GM19328 (cell line): Measurements from ENCODE around the gene UNC13B.
"Not testable (repeated sequence)": the region's sequence is repeated elsewhere in the genome, so short reads cannot be mapped to it uniquely, and the experiment has no call there.

Experiments used
- ATAC-seq: cut with Tn5 transposase; IDR thresholded peaks from one replicate; pipeline ENCODE4 v1.9.1; 2021; ENCODE audit warnings: mild to moderate bottlenecking, moderate library complexity; ENCODE audit not compliant: unreplicated experiment

Gene UNC13B

GRCh38 chr9:35162605-35163315, 951 bp downstream of the UNC13B start:
- no peak for ATAC-seq

GRCh38 chr9:35163413-35163812, 1.6 kb downstream of the UNC13B start:
- no peak for ATAC-seq

GRCh38 chr9:35164711-35165110, 2.9 kb downstream of the UNC13B start:
- no peak for ATAC-seq

GRCh38 chr9:35167429-35167828, 5.6 kb downstream of the UNC13B start:
- not testable (repeated sequence) for ATAC-seq

DNA sequence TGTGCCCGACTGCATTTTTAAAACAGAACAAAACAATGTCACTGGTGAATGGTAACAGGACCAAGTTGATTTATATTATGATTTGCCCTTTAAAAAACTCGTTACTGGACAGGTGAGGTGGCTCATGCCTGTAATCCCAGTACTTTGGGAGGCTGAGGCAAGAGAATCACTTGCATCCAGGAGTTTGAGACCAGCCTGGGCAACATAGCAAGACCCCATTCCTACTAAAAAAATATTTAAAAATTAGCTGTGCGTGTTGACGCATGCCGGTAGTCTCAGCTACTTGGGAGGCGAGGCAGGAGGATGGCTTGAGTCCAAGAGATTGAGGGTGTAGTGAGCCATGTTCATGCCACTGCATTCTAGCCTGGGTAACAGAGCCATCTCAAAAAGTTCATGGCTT, 7.2 kb downstream of the UNC13B start:
- ATAC-seq, result no peak

DNA sequence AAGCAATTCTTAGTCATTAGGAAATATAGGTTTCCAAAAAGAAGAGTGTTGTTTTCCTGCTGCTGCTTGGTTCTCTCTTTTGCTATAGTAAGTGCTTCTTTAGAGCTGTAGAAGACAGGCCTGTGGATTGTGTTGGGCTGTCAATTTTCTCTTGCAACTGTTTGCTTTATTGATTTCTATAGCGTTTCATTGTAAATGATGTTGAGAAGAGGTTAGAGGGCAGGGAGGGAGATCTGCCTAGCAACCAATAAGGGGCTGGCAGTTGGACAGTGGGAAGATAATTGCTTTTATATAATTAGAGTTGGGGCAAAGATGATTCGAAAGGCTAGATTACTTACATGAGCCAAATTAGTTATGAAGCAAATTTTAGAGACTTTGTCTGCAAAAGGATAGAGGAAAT, 11.1 kb downstream of the UNC13B start:
- no peak for ATAC-seq

DNA sequence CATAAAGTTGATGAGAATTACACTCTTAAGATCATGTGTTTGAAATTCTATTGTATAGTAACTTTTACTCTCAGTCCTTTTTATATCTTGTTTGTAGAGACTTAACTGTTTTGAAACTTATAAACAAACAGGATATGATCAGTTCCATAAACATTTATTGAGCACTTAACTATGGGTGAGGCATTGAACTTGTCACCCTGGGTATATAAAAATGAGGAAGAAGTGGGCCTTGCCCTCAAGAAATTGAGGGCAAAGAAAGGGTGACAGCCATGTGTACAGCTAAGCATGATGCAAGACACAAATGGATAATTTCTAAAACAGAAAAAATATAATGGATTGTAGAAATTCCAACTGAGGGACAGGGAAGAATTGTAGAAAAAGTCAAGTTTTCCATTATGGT, 15.7 kb downstream of the UNC13B start:
- ATAC-seq, result no peak

DNA sequence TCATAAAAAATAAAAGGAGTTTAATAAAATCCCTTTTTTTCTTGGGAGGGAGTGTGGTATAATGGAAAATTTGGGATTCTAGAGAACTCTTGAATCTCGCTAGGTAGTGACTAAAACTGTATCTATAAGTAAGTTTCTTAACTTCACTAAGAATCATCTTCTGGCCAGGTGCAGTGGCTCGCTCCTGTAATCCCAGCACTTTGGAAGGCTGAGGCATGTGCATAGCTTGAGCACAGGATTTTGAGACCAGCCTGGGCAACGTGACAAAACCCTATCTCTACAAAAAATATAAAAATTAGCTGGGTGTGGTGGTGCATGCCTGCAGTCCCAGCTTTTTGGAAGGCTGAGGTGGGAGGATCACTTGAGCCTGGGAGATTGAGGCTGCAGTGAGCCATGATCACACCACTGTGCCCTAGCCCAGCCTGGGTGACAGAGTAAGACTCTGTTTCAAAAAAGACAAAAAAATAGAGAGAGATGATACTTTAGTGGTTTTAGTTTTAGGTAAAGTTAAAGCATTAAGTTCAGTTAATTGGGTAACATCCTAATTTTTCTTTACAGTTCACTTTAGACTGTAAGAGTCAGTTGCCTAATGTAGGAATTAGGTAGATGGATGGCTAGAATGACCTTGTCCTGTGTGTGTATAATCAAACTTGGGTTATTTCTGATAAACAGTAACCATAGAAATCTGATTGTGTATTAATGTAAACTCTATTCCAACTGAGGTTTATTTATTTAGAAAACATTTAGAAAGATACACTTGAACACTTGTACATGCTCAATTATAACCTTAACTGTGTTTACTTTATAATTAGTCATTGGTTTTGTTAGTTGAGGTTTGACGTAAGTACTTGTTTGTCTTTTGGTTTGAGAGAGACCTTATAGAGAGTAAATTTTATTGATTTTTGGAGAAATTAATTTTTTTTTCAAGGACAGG, 17.8 kb downstream of the UNC13B start:
- no peak for ATAC-seq

DNA sequence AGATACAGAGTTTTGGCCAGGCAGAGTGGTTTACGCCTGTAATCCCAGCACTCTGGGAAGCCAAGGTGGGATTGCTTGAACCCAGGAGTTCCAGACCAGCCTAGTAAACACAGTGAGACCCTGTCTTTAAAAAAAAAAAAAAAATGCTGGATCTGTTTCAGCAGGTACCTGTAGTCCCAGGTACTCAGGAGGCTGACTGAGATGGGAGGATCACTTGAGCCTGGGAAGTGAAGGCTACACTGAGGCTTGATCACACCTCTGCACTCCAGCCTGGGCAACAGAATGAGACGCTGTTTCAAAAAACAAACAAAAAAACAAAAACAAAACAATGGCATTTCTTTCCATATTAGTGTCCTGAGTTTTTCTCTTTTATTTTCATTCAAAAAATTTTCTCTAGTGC, 19.0 kb downstream of the UNC13B start:
- no peak for ATAC-seq

DNA sequence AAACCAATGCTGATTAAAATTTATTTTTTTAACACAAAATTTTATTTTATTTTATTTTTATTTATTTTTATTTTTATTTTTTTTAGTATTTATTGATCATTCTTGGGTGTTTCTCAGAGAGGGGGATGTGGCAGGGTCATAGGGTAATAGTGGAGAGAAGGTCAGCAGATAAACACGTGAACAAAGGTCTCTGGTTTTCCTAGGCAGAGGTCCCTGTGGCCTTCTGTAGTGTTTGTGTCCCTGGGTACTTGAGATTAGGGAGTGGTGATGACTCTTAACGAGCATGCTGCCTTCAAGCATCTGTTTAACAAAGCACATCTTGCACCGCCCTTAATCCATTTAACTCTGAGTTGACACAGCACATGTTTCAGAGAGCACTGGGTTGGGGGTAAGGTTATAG, 20.6 kb downstream of the UNC13B start:
- ATAC-seq, result not testable (repeated sequence)

DNA sequence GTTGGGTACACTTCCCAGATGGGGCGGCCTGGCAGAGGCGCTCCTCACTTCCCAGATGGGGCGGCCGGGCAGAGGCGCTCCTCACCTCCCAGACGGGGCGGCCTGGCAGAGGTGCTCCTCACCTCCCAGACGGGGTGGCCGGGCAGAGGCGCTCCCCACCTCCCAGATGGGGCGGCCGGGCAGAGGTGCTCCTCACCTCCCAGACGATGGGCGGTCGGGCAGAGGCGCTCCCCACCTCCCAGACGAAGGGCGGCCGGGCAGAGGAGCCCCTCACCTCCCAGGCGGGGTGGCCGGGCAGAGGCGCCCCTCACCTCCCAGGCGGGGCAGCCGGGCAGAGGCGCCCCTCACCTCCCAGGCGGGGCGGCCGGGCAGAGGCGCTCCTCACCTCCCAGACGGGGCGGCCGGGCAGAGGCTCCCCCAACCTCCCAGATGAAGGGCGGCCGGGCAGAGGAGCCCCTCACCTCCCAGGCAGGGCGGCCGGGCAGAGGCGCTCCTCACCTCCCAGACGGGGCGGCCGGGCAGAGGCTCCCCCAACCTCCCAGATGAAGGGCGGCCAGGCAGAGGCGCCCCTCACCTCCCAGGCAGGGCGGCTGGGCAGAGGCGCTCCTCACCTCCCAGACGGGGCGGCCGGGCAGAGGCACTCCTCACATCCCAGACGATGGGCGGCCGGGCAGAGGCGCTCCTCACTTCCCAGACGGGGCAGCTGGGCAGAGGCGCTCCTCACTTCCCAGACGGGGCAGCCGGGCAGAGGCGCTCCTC, 21.4 kb downstream of the UNC13B start:
- not testable (repeated sequence) for ATAC-seq

- ATAC-seq, result not testable (repeated sequence)
Measured at GRCh38 chr9:35183755-35184480, 22.1 kb downstream of the UNC13B start.

- ATAC-seq, result no peak
Measured at GRCh38 chr9:35186524-35186923, 24.7 kb downstream of the UNC13B start.

- ATAC-seq, result no peak
Measured at GRCh38 chr9:35190203-35190602, 28.4 kb downstream of the UNC13B start.

GRCh38 chr9:35191105-35191504, 29.3 kb downstream of the UNC13B start:
- no peak for ATAC-seq

DNA sequence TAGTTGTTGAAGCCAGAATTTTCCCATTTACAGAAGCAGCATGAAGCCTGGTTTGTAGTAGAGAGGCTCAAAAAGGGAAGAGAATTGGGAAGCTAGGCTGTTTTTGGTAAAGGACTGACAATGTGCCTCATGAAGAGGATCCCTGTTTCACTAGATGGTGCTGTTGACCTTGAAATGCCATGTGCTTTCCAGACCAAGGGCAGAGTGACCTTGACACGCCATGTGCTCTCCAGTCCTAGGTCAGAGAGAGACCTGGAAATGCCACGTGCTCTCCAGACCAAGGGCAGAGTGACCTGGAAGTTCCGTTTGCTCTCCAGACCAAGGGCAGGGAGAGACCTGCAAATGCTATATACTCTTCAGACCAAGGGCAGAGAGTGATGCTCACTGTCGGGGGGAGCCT, 32.0 kb downstream of the UNC13B start:
- no peak for ATAC-seq

DNA sequence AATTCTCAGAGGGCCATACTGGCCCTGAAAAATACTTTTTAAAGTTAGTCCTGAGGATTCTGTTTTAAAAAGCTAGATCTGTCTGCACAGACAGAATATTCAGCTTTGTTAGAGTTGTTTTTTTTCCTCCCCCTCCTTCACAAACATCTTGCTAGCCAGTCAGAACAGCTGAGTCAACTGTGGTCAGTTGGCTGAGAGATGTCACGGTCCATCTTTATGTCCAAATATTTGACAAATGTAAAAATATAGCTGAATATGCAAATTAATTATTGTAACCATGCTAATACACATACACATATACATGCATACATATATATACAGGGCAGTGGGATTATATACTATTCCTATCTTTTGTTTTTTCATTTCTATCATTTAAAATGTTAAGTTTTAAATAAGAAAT, 33.9 kb downstream of the UNC13B start:
- ATAC-seq, result no peak

GRCh38 chr9:35198191-35198590, 36.4 kb downstream of the UNC13B start:
- ATAC-seq, result no peak

GRCh38 chr9:35203528-35203927, 41.7 kb downstream of the UNC13B start:
- ATAC-seq, result no peak

DNA sequence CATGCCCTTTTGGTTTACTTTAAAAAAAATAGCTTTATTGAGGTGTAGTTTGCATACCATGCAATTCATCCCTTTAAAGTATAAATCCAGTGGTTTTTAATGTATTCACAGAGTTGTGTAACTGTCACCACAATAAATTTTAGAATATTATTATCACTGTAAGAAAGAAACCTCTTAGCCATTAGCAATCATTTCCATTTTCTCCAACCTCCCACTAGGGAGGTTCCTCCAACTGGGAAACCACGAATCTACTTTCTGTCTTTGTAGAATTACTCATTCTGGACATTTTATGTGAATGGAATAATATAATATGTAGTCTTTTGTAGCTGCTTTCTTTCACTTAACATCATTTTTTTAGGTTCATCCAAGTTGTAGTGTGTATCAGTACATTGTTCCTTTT, 43.5 kb downstream of the UNC13B start:
- ATAC-seq, result no peak

GRCh38 chr9:35211854-35212253, 50.0 kb downstream of the UNC13B start:
- no peak for ATAC-seq
